K562 (cell line): ENCODE results near the gene AGPAT2. TPM values are rescaled to one million over a fixed set of nuclear protein-coding genes. Genes with fewer than 3 reads are reported as not detected.

Experiments
- ATAC-seq: fragments of 200-7000 bp; cut with Tn5 transposase; 3 replicates; pipeline ENCODE4 v1.9.1; 2020; ENCODE audit warnings: moderate library complexity
- BruUV-seq: library from RNA; stranded (reverse); fragments of 400-500 nt; replicated peaks from 2 replicates; lab custom pipeline; 2021; lab: Mats Ljungman, UMichigan
- CTCF ChIA-PET: fragments of 300-600 bp; formaldehyde crosslinking; extraction: SDS; loops from one replicate; lab custom pipeline; 2021; ENCODE audit warnings: low intra/inter-chr PET ratio; lab: Yijun Ruan, JAX
- POLR2A ChIA-PET: fragments of 300-600, 350-650 bp; sonication (Branson Sonifier 250); formaldehyde crosslinking; extraction: SDS; loops from one replicate; lab custom pipeline; 2021; ENCODE audit warnings: antibody characterized with exemption, inconsistent platforms; lab: Yijun Ruan, JAX
- DNase-seq, 4 experiments: peaks; one replicate each; pipeline versions ENCODE4 v3.0.0 to v3.0.0-alpha.2; 2011 to 2018; ENCODE audit warnings: low spot score in 3 of 4, mixed read lengths in 3 of 4; ENCODE audit errors: extremely low read depth in 1 of 4
- FAIRE-seq: peaks from 2 replicates; lab custom pipeline; 2011; peaks lifted over from hg19 to GRCh38; lab: Jason Lieb, UNC
- H2AFZ ChIP-seq: 2 replicates; pipeline ENCODE4 v1.6.0; 2011; ENCODE audit warnings: low read depth, low read length, control low read depth, inconsistent platforms
- H3K27ac ChIP-seq: fragments of 200-600 bp; 3 replicates; pipeline ENCODE4 v1.8.0; 2011; ENCODE audit warnings: low read depth, mild to moderate bottlenecking, control low read depth, inconsistent platforms, low read length, moderate library complexity, mixed read lengths; ENCODE audit errors: extremely low read depth
- H3K27me3 ChIP-seq, 2 experiments: fragments of 300-600 bp in 1 of 2; 2 replicates in 1 of 2; 3 replicates in 1 of 2; pipeline versions ENCODE4 v1.6.0 to v1.8.0; 2011; ENCODE audit warnings: inconsistent platforms in 2 of 2, low read length in 2 of 2, mild to moderate bottlenecking in 1 of 2, mixed read lengths in 1 of 2, moderate library complexity in 1 of 2; ENCODE audit not compliant: control insufficient read depth in 2 of 2, insufficient read depth in 2 of 2
- H3K36me3 ChIP-seq: fragments of 300-600 bp; 3 replicates; pipeline ENCODE4 v1.8.0; 2011; ENCODE audit warnings: mild to moderate bottlenecking, low read length, inconsistent platforms; ENCODE audit not compliant: control insufficient read depth, insufficient read depth
- H3K4me1 ChIP-seq, 2 experiments: fragments of 200-600 bp in 1 of 2; replicated peaks in 1 of 2; 2 replicates in 1 of 2; 3 replicates in 1 of 2; pipeline versions ENCODE4 v1.5.1 to v1.8.0; 2011; ENCODE audit warnings: inconsistent platforms in 2 of 2, low read length in 2 of 2, mild to moderate bottlenecking in 1 of 2, mixed read lengths in 1 of 2, moderate library complexity in 1 of 2; ENCODE audit not compliant: control insufficient read depth in 2 of 2, insufficient read depth in 2 of 2
- H3K4me2 ChIP-seq: 2 replicates; pipeline ENCODE4 v1.6.1; 2011; ENCODE audit warnings: low read length, control low read depth, inconsistent platforms, mixed read lengths; ENCODE audit not compliant: insufficient read depth
- H3K4me3 ChIP-seq: fragments of 200-600 bp; sonication (generic), shearing (Covaris generic); 2 replicates; pipeline ENCODE4 v1.5.1; 2016; ENCODE audit warnings: control low read depth, inconsistent platforms
- H3K79me2 ChIP-seq: fragments of 200-600 bp; 3 replicates; pipeline ENCODE4 v1.8.0; 2011; ENCODE audit warnings: low read length, inconsistent platforms; ENCODE audit not compliant: control insufficient read depth, insufficient read depth
- H3K9ac ChIP-seq, 2 experiments: 2 replicates each; pipeline versions ENCODE4 v1.6.0 to v1.6.1; 2011; ENCODE audit warnings: low read depth in 2 of 2, low read length in 2 of 2, control low read depth in 1 of 2, inconsistent platforms in 1 of 2, mild to moderate bottlenecking in 1 of 2, mixed read lengths in 1 of 2; ENCODE audit not compliant: insufficient read depth in 1 of 2
- H3K9me1 ChIP-seq: one replicate; pipeline ENCODE4 v1.6.0; 2011; ENCODE audit warnings: inconsistent platforms, mild to moderate bottlenecking, low read length, moderate library complexity; ENCODE audit not compliant: control insufficient read depth, insufficient read depth
- H3K9me3 ChIP-seq: replicated peaks from 2 replicates; pipeline ENCODE4 v1.5.1; 2011; ENCODE audit warnings: low read depth, low read length, inconsistent platforms; ENCODE audit not compliant: control insufficient read depth, insufficient read depth
- H4K20me1 ChIP-seq: replicated peaks from 2 replicates; pipeline ENCODE4 v1.6.1; 2011; ENCODE audit warnings: low read length, inconsistent platforms, mixed read lengths; ENCODE audit not compliant: control insufficient read depth, insufficient read depth
- CBFA2T2 ChIP-seq: fragments of 450-650 bp; conservative IDR thresholded peaks from 2 replicates; pipeline ENCODE4 v1.6.1; 2017; ENCODE audit warnings: mild to moderate bottlenecking
- CBFA2T3 ChIP-seq: fragments of 450-650 bp; IDR thresholded peaks from 2 replicates; pipeline ENCODE4 v1.6.1; 2017
- CREBBP ChIP-seq: IDR thresholded peaks from one replicate; pipeline ENCODE4 v1.6.1; 2012; ENCODE audit warnings: low read depth, mild to moderate bottlenecking, control low read depth, inconsistent platforms, low read length
- GABPB1 ChIP-seq: sonication (generic); formaldehyde crosslinking; IDR thresholded peaks from 2 replicates; pipeline ENCODE4 v1.8.0; 2022; ENCODE audit warnings: mild to moderate bottlenecking, missing genetic modification reagents
- PTRF ChIP-seq: fragments of 450-650 bp; IDR thresholded peaks from 2 replicates; pipeline ENCODE4 v1.6.1; 2016; ENCODE audit warnings: mild to moderate bottlenecking, missing genetic modification characterization, missing compliant biosample characterization
- SMC3 ChIP-seq: conservative IDR thresholded peaks from 2 replicates; pipeline ENCODE4 v1.6.1; 2011; ENCODE audit warnings: low read depth, low read length, improper control_type of control experiment; ENCODE audit not compliant: insufficient read depth
- SRSF9 ChIP-seq: fragments of 200-400 bp; formaldehyde crosslinking; IDR thresholded peaks from 2 replicates; pipeline ENCODE4 v1.6.1; 2017; ENCODE audit warnings: low read depth, low read length, borderline replicate concordance
- ZNF316 ChIP-seq: fragments of 450-650 bp; IDR thresholded peaks from 2 replicates; pipeline ENCODE4 v1.6.1; 2016
- WGBS: fragments of 100-300 bp; shearing (Covaris generic); methylation state at CpG from one replicate; pipeline ENCODE4 v1.1.6; 2016; ENCODE audit warnings: low coverage, mixed read lengths; ENCODE audit not compliant: insufficient coverage; ENCODE audit errors: missing lambda C conversion rate; 5-methylcytosine and 5-hydroxymethylcytosine counted together
- in situ Hi-C: fragments of 300-500 bp; cut with MboI; formaldehyde crosslinking; loops from 4 replicates; pipeline ENCODE4 v1.15.0; 2018; ENCODE audit warnings: inconsistent platforms, mixed read lengths
- intact Hi-C: fragments of 100-400 bp; cut with micrococcal nuclease; formaldehyde crosslinking; loops from 2 replicates; pipeline ENCODE4 v1.14.2; 2022
- polyA plus RNA-seq, 8 experiments: library from polyadenylated mRNA; depleted of rRNA in 4 of 8; stranded (reverse) in 5 of 8; unstranded in 3 of 8; fragments of >200 nt; fragmentation: Nextera tagmentation in 2 of 8; fragmentation: Illumina TruSeq in 1 of 8; extraction: Ambion mirVana in 2 of 8; extraction: Trizol in 1 of 8; gene quantifications; 2 replicates each; pipeline versions ENCODE4 v1.2.1 to v1.2.3, GENCODE V29; 2011 to 2014; ENCODE audit warnings: inconsistent platforms in 1 of 8, missing spikeins in 1 of 8
- total RNA-seq, 7 experiments: library from RNA; depleted of rRNA in 6 of 7; stranded (reverse); fragments of >200 nt in 6 of 7; fragmentation: Illumina TruSeq in 2 of 7; extraction: Trizol in 2 of 7; gene quantifications; 2 replicates each; pipeline versions ENCODE4 v1.2.1 to v1.2.3, GENCODE V29; 2011 to 2021; ENCODE audit warnings: low replicate concordance in 1 of 7
- TF ChIP-seq, protein P1 (sequence below): fragments of 450-650 bp; IDR thresholded peaks from 2 replicates; pipeline ENCODE4 v1.6.1; 2018; ENCODE audit not compliant: partially characterized antibody

The AGPAT2 gene
- total and polyA plus RNA-seq, 9 of the 15 experiments (the other 6 are each of a cell fraction or from before 2014, with no cell fraction given) = 0.13 to 54.5 (median 23.9) TPM

DNA sequence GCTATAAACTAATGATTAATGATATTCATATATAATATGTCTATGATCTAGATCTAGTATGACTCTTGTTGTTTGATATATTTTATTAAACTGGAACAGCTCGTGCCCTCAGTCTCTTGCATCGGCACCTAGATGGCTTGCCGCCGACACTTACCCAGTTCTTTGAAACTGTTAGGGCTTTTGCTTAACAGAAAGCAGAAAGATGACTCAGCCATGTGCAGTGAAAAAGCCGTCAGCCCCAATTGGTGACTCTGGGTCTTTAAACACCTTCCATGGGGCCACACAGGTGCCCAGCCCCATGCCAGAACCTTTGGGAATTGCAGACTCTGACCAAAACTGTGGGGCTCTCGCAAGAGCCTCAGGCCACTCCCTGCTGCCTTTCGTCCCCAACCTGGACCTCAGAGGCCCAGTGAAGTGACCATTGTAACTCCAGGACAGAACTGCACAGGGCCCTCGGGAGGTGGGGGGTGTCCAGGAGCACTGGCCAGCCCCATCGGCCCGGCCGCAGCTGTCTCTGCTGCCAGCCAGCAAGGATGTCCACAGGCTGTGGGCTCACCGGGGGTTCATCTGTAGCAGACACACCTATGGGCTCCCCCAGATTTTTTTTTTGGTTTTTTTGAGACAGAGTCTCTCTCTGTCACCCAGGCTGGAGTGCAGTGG lies 47.7 kb upstream of the AGPAT2 start (continued):
- TF ChIP-seq, protein P1, sequence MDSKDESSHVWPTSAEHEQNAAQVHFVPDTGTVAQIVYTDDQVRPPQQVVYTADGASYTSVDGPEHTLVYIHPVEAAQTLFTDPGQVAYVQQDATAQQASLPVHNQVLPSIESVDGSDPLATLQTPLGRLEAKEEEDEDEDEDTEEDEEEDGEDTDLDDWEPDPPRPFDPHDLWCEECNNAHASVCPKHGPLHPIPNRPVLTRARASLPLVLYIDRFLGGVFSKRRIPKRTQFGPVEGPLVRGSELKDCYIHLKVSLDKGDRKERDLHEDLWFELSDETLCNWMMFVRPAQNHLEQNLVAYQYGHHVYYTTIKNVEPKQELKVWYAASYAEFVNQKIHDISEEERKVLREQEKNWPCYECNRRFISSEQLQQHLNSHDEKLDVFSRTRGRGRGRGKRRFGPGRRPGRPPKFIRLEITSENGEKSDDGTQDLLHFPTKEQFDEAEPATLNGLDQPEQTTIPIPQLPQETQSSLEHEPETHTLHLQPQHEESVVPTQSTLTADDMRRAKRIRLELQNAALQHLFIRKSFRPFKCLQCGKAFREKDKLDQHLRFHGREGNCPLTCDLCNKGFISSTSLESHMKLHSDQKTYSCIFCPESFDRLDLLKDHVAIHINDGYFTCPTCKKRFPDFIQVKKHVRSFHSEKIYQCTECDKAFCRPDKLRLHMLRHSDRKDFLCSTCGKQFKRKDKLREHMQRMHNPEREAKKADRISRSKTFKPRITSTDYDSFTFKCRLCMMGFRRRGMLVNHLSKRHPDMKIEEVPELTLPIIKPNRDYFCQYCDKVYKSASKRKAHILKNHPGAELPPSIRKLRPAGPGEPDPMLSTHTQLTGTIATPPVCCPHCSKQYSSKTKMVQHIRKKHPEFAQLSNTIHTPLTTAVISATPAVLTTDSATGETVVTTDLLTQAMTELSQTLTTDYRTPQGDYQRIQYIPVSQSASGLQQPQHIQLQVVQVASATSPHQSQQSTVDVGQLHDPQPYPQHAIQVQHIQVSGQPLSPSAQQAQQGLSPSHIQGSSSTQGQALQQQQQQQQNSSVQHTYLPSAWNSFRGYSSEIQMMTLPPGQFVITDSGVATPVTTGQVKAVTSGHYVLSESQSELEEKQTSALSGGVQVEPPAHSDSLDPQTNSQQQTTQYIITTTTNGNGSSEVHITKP = peak; percentile 72
- no peak for TF ChIP-seq PTRF
- no peak for TF ChIP-seq GABPB1 (CRISPR knock-in tag)
- TF ChIP-seq SRSF9 = no peak
- peak; percentile 21; the same call in 1 of the 2 replicates for TF ChIP-seq ZNF316
- TF ChIP-seq CREBBP = no peak

DNA sequence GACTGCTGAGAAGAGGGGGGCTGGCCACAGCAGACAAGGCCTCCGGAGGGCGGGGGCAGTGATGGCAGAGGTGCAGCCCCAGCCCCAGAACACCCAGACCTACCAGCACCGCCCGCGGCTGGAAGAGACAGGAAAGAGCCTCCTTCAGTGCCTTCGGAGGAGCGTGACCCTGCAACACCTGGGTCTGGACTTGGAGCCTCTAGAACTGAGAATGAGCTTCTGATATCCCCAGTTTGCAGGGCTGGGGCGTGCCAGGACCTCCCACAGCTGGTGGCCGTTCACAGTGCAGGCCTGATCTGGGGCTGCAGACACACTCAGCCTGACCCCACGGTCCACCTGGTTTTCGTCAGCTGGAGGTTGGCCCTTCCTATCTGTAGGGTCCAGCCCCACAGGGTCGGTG lies 46.4 kb upstream of the AGPAT2 start:
- no peak for FAIRE-seq
- intact Hi-C loops = no loop called here
- ChIA-PET POLR2A (interaction anchor here (1.0 kb wide), 1 partner anchor 14 kb away, joined by 3 read pairs; no protein-coding TSS in a partner anchor), CTCF (no interaction called here)
- H3K36me3 ChIP-seq = peaks cover 15% of the 10 kb centered on the region; the same call in 2 of the 3 replicates
- no peak overlapping the region for H3K4me3 ChIP-seq
- H3K9me3 ChIP-seq = no peaks in the 10 kb centered on the region
- BruUV-seq = no TSS peak
- peak overlapping the region in 1 of 2 experiments; percentile 77; a peak in 2 of 4 replicates for H3K9ac ChIP-seq
- no peaks in the 10 kb centered on the region for H4K20me1 ChIP-seq
- no peak for ATAC-seq
- no peak overlapping the region for H3K27ac ChIP-seq
- TF ChIP-seq CBFA2T3 (peak; percentile 45), CBFA2T2 (peak; percentile 38; the same call in 1 of the 2 replicates), SMC3 (no peak)
- H3K27me3 ChIP-seq = no peaks in the 10 kb centered on the region; a peak in 1 of 5 replicates
- no peak overlapping the region for H3K4me2 ChIP-seq
- DNase-seq = no peak
- WGBS = 59% methylated on average over 9 of the region's 12 CpGs
- H3K9me1 ChIP-seq = peaks cover 8% of the 10 kb centered on the region
- in situ Hi-C loops = no loop called here
- H2AFZ ChIP-seq = no peak overlapping the region
- H3K4me1 ChIP-seq = peaks cover 14 to 55% of the 10 kb centered on the region in 2 experiments; a peak in 4 of 5 replicates
- H3K79me2 ChIP-seq = peaks cover 27% of the 10 kb centered on the region
